Heart left ventricle (tissue), 16 donors: ENCODE results near the gene BBOX1. TPM values are rescaled to one million over a fixed set of nuclear protein-coding genes. Genes with fewer than 3 reads are reported as not detected.

Source experiments
- ATAC-seq, 4 donors: fragments of 200-7000 bp; cut with Tn5 transposase; one replicate each; pipeline ENCODE4 v1.9.1; 2020 to 2022; ENCODE audit warnings: moderate library complexity in 4 of 4, mild to moderate bottlenecking in 3 of 4, moderate number of reproducible peaks in 1 of 4
- DNase-seq, 5 donors: peaks; one replicate each; pipeline ENCODE4 v3.0.0-alpha.2; 2020
- H3K27ac ChIP-seq, 12 donors: fragments of 200-600 bp; sonication (generic) in 4 of 12; one replicate each; pipeline versions ENCODE4 v1.5.0 to v1.8.0; 2016 to 2022; ENCODE audit warnings: mild to moderate bottlenecking in 2 of 12
- H3K27me3 ChIP-seq, 9 donors: fragments of 200-600 bp; sonication (generic) in 2 of 9; one replicate each; pipeline versions ENCODE4 v1.5.1 to v1.8.0; 2016 to 2022; ENCODE audit warnings: mild to moderate bottlenecking in 3 of 9
- H3K36me3 ChIP-seq, 9 donors: fragments of 200-600 bp; sonication (generic) in 2 of 9; one replicate each; pipeline versions ENCODE4 v1.5.0 to v1.8.0; 2018 to 2022; ENCODE audit warnings: mild to moderate bottlenecking in 2 of 9
- H3K4me1 ChIP-seq, 12 donors: fragments of 200-600 bp; sonication (generic) in 4 of 12; one replicate each; pipeline versions ENCODE4 v1.5.0 to v1.8.0; 2016 to 2022; ENCODE audit warnings: mild to moderate bottlenecking in 3 of 12
- H3K4me3 ChIP-seq, 12 donors: fragments of 200-600 bp; sonication (generic) in 4 of 12; one replicate each; pipeline versions ENCODE4 v1.5.0 to v1.8.0; 2017 to 2022; ENCODE audit warnings: mild to moderate bottlenecking in 9 of 12, moderate library complexity in 4 of 12
- H3K9me3 ChIP-seq, 12 donors: fragments of 200-600 bp; sonication (generic) in 4 of 12; one replicate each; pipeline versions ENCODE4 v1.5.0 to v1.8.0; 2016 to 2022; ENCODE audit warnings: mild to moderate bottlenecking in 1 of 12
- POLR2A ChIP-seq, 2 donors: fragments of 450-650 bp; IDR thresholded peaks; one replicate each; pipeline ENCODE4 v1.6.1; 2017; ENCODE audit warnings: antibody characterized with exemption in 2 of 2, mild to moderate bottlenecking in 2 of 2, moderate library complexity in 2 of 2
- WGBS, 4 donors: extraction: QIAGEN DNeasy Blood & Tissue Kit in 2 of 4; methylation state at CpG; one replicate each; pipeline versions ENCODE4 v1.1.5 to v1.1.7; 2013 to 2018; 5-methylcytosine and 5-hydroxymethylcytosine counted together
- intact Hi-C, 10 donors: fragments of 100-400 bp; cut with DNase I; formaldehyde crosslinking; loops; one replicate each; pipeline versions ENCODE4 v1.11.1 to v1.14.2; 2022
- polyA plus RNA-seq, 2 donors: library from polyadenylated mRNA; stranded (reverse); fragments of 200-250 nt; gene quantifications; one replicate each; pipeline ENCODE4 v1.2.3, GENCODE V29; 2013
- total RNA-seq, 9 donors: library from RNA; depleted of rRNA in 2 of 9; stranded (reverse); fragments of >200 nt in 2 of 9; fragmentation: NEBNext Ultra II Directional in 3 of 9; extraction: Animal tissue kit (Norgen Biotek cat#: 25700) in 3 of 9; gene quantifications; one replicate each; pipeline versions ENCODE4 v1.1.0 to v1.2.4, GENCODE V29; 2016 to 2023
- TF ChIP-seq, protein P1 (sequence below), 12 donors: fragments of 200-600 bp; sonication (generic) in 4 of 12; IDR thresholded peaks; one replicate each; pipeline versions ENCODE4 v1.5.0 to v1.8.0; 2018 to 2022; ENCODE audit warnings: antibody characterized with exemption in 12 of 12, mild to moderate bottlenecking in 5 of 12
- donor health status: ischemic (EF 13 %, LVEDD 7.1; RV severe dilation, severe dysfunction).
- donor health status: healthy with polysubstance abuse.
- donor health status: DM: no; HTN: yes; CAD: no.
- donor health status: DM: no; HTN: no; CAD: no.
- donor health status: ischemic (EF 25% LVEDD 6.9; RV normal size, moderate dysfunction).
- donor health status: ischemic (EF 25% LVEDD 5.7; RV mildly dilated, moderate dysfunction).
- donor health status: healthy.
- donor health status: DM: yes; HTN: yes; CAD: no.
- donor health status: ischemic (EF 35%, LVEDD 5.7; RV mildly dilated, moderate dysfunction).
- donor health status: nonischemic (EF 11% LVEDD 7.7; RV severe dilation, severe dysfunction).
- donor health status: DM: yes; HTN: yes; CAD: no.
- donor health status: PGD.
- donor health status: ischemic (EF 29% LVEDD 5.4; RV normal size, mild dysfunction).
- donor health status: nonischemic (EF 23%, LVEDD 6.1; RV moderate dilation, normal function).

Gene BBOX1
- total and polyA plus RNA-seq, 11 donors: 0.18 TPM; not detected in 10

DNA sequence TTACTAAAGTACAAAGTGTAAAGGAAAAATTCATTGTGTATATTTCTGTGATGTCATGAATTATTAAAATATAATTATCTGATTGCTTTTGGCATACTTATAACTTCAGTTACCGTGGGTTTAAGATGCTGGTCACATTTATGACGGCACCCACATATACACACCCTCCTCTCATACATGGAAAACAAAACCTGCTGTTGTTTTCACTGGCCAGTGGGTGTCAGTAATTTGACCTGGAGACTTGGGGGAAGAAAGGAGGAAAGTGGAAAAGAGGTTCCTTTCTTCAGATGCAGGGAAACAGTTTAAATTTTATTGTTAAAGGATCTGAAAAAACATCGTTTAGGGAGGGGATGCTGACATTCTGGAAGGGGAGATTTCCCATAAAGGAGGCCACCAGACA lies 742 bp upstream of the BBOX1 start:
- no peak for ATAC-seq
- TF ChIP-seq POLR2A (IDR thresholded peaks at IDR 0.05): no peak
- TF ChIP-seq, protein P1, sequence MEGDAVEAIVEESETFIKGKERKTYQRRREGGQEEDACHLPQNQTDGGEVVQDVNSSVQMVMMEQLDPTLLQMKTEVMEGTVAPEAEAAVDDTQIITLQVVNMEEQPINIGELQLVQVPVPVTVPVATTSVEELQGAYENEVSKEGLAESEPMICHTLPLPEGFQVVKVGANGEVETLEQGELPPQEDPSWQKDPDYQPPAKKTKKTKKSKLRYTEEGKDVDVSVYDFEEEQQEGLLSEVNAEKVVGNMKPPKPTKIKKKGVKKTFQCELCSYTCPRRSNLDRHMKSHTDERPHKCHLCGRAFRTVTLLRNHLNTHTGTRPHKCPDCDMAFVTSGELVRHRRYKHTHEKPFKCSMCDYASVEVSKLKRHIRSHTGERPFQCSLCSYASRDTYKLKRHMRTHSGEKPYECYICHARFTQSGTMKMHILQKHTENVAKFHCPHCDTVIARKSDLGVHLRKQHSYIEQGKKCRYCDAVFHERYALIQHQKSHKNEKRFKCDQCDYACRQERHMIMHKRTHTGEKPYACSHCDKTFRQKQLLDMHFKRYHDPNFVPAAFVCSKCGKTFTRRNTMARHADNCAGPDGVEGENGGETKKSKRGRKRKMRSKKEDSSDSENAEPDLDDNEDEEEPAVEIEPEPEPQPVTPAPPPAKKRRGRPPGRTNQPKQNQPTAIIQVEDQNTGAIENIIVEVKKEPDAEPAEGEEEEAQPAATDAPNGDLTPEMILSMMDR (IDR thresholded peaks at IDR 0.05): no peak
- no peak overlapping the region for H3K27ac ChIP-seq

DNA sequence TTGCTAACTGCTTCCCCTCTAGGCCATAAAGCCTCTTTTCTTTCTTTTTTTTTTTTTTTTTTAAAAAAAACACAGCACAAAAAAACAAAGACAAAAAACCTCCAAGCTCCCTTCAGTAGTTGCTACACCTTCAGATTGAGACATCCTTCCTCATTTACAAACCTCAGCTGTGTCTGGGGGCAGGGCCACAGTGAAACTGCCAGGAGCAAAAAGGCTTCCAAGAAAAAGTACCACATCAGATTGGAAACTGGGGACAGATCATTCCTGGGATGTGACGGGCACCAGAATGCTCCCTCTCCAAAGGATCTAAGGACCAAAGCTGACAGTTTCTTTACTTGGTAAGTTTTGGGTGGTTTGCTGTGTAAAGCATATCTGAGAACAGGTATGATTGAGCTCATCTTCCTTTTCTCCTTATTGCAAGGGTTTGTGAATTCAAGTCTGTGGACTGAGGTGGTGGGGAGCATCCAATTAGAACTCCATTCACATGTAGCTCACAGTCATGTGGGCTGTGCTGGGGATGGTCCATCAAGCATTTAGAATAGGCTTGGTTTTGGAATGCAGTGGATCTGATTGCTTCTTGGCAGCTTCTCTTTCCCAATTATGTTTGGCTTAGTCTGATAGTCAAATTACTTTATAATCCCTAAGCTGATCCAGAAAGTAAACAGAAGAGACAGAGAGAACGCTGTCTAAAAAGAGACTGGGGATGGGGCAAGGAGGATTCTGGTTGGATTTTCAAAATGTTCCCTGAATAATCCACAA lies 705 bp downstream of the BBOX1 start:
- TF ChIP-seq, protein P1 (IDR thresholded peaks at IDR 0.05): no peak
- intact Hi-C loops: no loop called here
- DNase-seq: no peak
- H3K27ac ChIP-seq: no peak overlapping the region
- no peak overlapping the region for H3K4me3 ChIP-seq
- ATAC-seq: no peak
- 66 to 74% (median 71%) methylated on average over 2 of the region's 2 CpGs for WGBS, 4 donors
- H3K4me1 ChIP-seq: peaks cover 0 to 6% (median 0%) of the 10 kb centered on the region in 12 donors
- no peaks in the 10 kb centered on the region for H3K27me3 ChIP-seq
- H3K9me3 ChIP-seq: peaks cover 0 to 28% (median 5%) of the 10 kb centered on the region in 12 donors
- H3K36me3 ChIP-seq: no peaks in the 10 kb centered on the region

More for the DNA sequence above, 742 bp upstream of the BBOX1 start:
- Histone ChIP-seq H3K9me3 (peaks cover 0 to 38% (median 10%) of the 10 kb centered on the region in 12 donors), H3K27me3 (no peaks in the 10 kb centered on the region), H3K4me1 (peaks cover 0 to 6% (median 0%) of the 10 kb centered on the region in 12 donors), H3K4me3 (no peak overlapping the region), H3K36me3 (no peaks in the 10 kb centered on the region)
- intact Hi-C loops: no loop called here
- no peak for DNase-seq
- WGBS, 4 donors: 63 to 77% (median 66%) methylated on average over 3 of the region's 3 CpGs

DNA sequence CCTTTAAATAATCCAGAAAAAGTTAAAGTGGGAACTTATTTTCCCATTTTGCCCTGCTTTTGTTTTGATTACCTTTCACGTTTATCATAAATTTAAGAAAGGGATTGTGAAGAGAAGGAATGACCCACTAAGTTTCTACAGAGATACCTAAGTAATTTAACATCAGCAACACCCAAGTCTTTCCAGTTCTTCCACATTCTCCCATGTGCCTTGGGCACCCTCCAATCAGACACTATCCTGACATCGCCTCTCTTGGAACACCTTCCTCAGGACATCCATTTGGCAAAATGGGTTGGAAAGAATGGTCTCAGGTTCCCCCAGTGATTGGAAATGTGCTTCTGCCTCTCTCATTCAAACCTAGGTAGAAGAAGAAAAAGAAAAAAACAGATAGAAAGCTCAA lies 6.3 kb downstream of the BBOX1 start:
- Histone ChIP-seq H3K36me3 (no peaks in the 10 kb centered on the region), H3K27me3 (no peaks in the 10 kb centered on the region), H3K4me1 (no peaks in the 10 kb centered on the region), H3K9me3 (peaks cover 0 to 34% (median 9%) of the 10 kb centered on the region in 12 donors), H3K4me3 (no peak overlapping the region), H3K27ac (no peak overlapping the region)
- intact Hi-C loops: no loop called here
- WGBS, 4 donors: 64 to 91% (median 88%) methylated on average over 2 of the region's 2 CpGs
- ATAC-seq (no peak), DNase-seq (no peak)
- TF ChIP-seq, protein P1 (IDR thresholded peaks at IDR 0.05): no peak
- TF ChIP-seq POLR2A (IDR thresholded peaks at IDR 0.05): no peak

DNA sequence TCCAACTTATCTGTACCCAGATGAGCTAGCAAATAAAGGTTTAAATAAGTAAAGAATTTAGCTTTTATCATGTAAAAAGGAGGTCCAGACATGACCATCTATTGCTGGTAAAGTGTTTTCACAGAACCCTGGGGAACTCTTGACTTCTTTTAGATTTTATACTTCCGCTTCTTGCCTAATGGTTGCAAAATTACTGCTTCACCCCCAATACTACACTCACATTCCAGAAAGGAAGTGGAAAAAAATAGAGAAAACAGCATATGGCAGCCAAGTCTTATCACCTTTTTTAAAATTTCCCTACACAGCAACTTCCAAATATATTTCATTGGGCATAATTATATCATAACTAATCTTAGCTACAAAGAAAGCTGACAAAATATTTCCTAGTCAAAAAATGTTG lies 12.1 kb downstream of the BBOX1 start:
- WGBS, 4 donors: 74 to 93% (median 82%) methylated on average over 1 of the region's 1 CpG
- TF ChIP-seq, protein P1 (IDR thresholded peaks at IDR 0.05): no peak
- TF ChIP-seq POLR2A (IDR thresholded peaks at IDR 0.05): no peak
- H3K4me3 ChIP-seq: no peak overlapping the region
- H3K27ac ChIP-seq: no peak overlapping the region
- H3K4me1 ChIP-seq: no peaks in the 10 kb centered on the region
- H3K27me3 ChIP-seq: no peaks in the 10 kb centered on the region
- no peaks in the 10 kb centered on the region for H3K36me3 ChIP-seq
- ATAC-seq: no peak
- peaks cover 0 to 22% (median 7%) of the 10 kb centered on the region in 12 donors for H3K9me3 ChIP-seq
- intact Hi-C loops: no loop called here
- DNase-seq: no peak
